Stimulated activated CD8-positive, alpha-beta memory T cell treated with anti-CD3 and anti-CD28 coated beads, Interleukin-7, amount 100 ng/mL, for 24 hours (primary cell): ENCODE measurements around the gene TMEM238.
A peak's percentile ranks its signal among the peaks of the same experiment; 100 is the strongest.
"Not testable (repeated sequence)": the region's sequence is repeated elsewhere in the genome, so short reads cannot be mapped to it uniquely, and the experiment has no call there.

ENCODE experiments used
- DNase-seq: peaks from one replicate; pipeline ENCODE4 v3.0.0-alpha.2; 2020; ENCODE audit warnings: low read depth

TMEM238 gene

DNA sequence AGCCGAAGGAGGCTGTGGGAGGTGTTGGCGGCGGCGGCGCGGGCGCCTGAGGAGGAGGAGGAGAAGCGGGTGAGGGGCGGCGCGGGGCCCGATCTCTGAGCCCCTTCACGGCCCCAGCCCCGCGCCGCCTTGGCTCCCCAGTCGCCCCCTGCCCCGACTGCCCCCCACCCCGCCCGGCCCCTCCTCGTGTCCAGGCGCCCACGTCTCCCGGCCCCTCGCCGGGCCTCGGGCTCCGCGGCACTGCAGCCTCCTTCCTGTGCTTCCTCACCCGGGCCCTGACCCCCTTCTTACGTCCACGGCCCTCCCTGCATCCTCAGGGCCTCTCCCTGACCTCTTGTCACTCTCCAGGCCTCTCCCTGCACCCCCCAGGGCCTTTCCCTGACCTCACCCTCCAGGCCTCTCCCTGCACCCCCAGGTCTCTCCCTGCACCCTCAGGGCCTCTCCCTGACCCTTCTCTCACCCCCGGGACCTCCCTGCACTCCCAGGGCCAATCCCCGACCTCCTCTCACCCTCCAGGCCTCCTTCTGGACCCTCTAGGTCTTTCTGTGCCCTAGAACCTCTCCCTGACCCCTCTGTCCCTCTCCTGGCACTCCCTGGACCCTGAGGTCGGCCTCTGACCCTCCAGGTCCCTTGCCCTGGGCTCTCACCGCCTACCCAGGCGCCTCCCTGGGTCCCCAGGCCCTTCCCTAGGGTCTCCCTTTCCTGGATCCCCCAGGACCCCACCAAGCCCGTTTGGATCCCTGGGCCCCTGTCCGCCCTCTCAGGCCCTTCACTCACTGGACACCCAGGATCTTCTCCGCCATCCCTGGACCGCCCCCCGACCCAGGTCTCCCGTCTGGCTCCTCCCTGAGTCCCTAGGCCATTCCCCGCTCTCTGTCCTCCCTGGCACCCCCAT lies 44.0 kb downstream of the TMEM238 start:
- no peak for DNase-seq

DNA sequence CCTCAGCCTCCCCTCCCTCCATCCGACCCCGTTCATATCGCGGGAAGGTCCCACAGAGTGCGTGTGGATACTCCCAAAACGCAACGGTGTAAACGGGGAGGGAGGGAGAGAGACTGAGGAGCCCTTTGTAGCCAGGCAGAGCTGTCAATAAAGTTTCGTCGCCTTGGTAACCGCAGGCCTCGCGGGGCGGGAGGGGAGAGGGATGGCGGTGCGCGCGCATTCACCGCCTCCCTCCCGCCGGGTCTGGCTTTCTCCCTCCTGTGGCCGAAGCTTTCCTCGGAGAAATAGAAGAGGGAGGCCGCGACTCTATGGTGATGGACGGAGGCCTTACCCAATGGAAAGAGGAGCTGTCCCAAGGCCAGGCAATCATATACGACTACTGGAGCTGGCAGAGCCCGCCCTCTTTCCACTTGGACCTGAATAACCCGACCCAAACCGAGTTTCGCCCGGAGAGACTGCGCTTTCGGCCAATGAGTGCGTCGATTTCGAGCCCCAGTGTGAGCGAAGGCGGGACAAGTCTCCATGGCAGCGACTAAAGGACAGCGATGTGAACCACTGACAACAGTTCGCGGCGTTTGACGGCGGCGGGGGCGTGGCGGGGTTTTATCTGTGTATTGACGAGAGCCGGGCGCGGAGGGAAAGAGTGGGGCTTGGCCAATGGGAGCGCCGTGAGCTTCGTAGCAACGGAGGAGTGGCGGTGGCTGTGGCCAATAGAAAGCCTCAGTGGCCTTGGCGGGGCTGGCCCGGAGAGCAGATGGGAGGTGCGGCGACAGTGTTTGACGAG lies 44.8 kb downstream of the TMEM238 start, which contains the start of gene KMT5C:
TSS of gene KMT5C (plus strand) at position 772 of the 784 bp plus-strand sequence. CDS start 2,061 bp downstream, outside the sequence.
- DNase-seq = peak; percentile 100

DNA sequence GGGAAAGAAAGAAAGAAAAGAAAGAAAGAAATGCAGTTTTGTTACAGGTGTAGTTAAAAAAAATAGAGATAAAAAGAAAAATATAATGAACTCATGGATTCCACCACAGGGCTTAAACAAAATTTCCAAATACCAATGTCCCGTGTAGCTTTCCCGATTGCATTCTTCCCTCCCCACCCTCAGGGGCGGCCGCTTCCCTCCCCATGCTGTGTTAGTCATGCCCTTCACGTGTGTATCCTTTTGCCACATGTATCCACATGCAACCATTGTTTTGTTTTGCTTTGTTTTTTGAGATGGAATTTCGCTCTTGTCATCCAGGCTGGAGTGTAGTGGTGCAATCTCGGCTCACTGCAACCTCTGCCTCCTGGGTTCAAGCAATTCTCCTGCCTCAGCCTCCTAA lies 48.0 kb downstream of the TMEM238 start:
- no peak for DNase-seq

DNA sequence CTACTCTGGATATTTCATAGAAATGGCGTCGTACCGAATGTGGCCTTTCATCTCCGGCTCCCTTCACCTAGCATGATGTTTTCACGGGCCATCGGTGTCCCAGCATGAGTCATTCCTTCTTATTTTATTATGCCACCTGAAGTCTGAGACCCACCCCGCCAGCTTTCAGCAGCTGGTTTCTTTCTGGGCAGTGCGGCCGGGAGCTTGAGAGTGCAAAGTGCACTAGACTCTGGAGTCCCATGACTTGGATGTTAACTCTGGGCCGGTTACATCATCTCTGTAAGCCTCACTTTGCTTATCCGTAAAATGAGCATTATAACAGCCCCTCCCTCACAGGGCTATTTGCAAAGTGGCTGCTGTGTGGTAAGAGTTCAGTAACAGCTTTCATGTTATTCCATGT lies 50.2 kb downstream of the TMEM238 start:
- no peak for DNase-seq

DNA sequence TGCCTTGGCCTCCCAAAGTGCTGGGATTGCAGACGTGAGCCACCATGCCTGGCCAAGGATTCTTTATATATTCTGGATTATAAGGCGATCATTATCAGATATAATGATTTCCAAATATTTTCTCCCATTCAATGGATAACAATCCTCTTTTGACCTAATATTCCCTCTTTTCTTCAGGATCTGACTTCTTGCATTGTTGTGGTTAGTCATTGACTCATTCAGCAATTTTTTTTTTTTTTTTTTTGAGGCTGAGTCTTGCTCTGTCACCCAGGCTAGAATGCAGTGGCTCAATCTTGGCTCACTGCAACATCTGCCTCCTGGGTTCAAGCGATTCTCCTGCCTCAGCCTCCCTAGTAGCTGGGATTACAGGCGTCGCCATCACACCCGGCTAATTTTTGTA lies 54.3 kb downstream of the TMEM238 start:
- DNase-seq = not testable (repeated sequence)
